Thyroid gland (tissue), 4 donors: ENCODE results near the gene RFC5. TPM values are rescaled to one million over a fixed set of nuclear protein-coding genes. Genes with fewer than 3 reads are reported as not detected.
A peak's percentile ranks its signal among the peaks of the same experiment; 100 is the strongest.

Experiments
- DNase-seq, 2 donors: peaks; one replicate each; pipeline ENCODE4 v3.0.0-alpha.2; 2019
- H3K27ac ChIP-seq, 3 donors: fragments of 200-600 bp; sonication (generic); 1 replicate in 2 of 3; 2 replicates in 1 of 3; pipeline ENCODE4 v1.5.1; 2016 to 2019; ENCODE audit warnings: mild to moderate bottlenecking in 1 of 3, moderate library complexity in 1 of 3
- H3K27me3 ChIP-seq: fragments of 200-600 bp; sonication (generic); one replicate; pipeline ENCODE4 v1.5.1; 2019
- H3K36me3 ChIP-seq, 2 donors: fragments of 200-600 bp; sonication (generic); one replicate each; pipeline ENCODE4 v1.5.1; 2016 to 2019
- H3K4me1 ChIP-seq, 2 donors: fragments of 200-600 bp; sonication (generic); one replicate each; pipeline ENCODE4 v1.5.1; 2017 to 2019
- H3K4me3 ChIP-seq, 3 donors: fragments of 200-600 bp; sonication (generic); replicated peaks in 1 of 3; 1 replicate in 2 of 3; 2 replicates in 1 of 3; pipeline ENCODE4 v1.5.1; 2016; ENCODE audit warnings: mild to moderate bottlenecking in 1 of 3
- H3K9me3 ChIP-seq: fragments of 200-600 bp; sonication (generic); one replicate; pipeline ENCODE4 v1.5.1; 2017
- CTCF ChIP-seq, 6 experiments: fragments of 200-600 bp in 3 of 6; fragments of 450-650 bp in 3 of 6; sonication (generic) in 3 of 6; IDR thresholded peaks; one replicate each; pipeline ENCODE4 v1.5.1; 2016 to 2019; ENCODE audit warnings: antibody characterized with exemption in 6 of 6, mild to moderate bottlenecking in 2 of 6, inconsistent platforms in 1 of 6, moderate library complexity in 1 of 6
- POLR2A ChIP-seq, 2 donors: fragments of 450-650 bp; IDR thresholded peaks; one replicate each; pipeline ENCODE4 v1.6.1; 2017; ENCODE audit warnings: antibody characterized with exemption in 2 of 2, mild to moderate bottlenecking in 2 of 2, moderate library complexity in 1 of 2
- WGBS, 2 donors: methylation state at CpG; one replicate each; pipeline ENCODE4 v1.1.5; 2017; 5-methylcytosine and 5-hydroxymethylcytosine counted together
- intact Hi-C: fragments of 100-400 bp; cut with DNase I; formaldehyde crosslinking; loops from one replicate; pipeline ENCODE4 v1.15.1; 2023
- total RNA-seq, 4 donors: library from RNA; depleted of rRNA; stranded (reverse); fragments of >200 nt; gene quantifications; one replicate each; pipeline ENCODE4 v1.2.3, GENCODE V29; 2016

The RFC5 gene
- total RNA-seq, 4 donors from 2014 or later: 15.4 to 18.8 (median 17.2) TPM

- intact Hi-C loops: loop anchor here (10.0 kb wide), 1 partner anchor 159 kb away; no protein-coding TSS in a partner anchor
- no peak overlapping the region for H3K27ac ChIP-seq
- H3K36me3 ChIP-seq: peaks cover 71 to 77% of the 10 kb centered on the region in 2 donors
- H3K4me3 ChIP-seq: no peak overlapping the region
- no peaks in the 10 kb centered on the region for H3K4me1 ChIP-seq
- 81 to 85% methylated on average over 5 of the region's 5 CpGs for WGBS, 2 donors
- H3K9me3 ChIP-seq: no peaks in the 10 kb centered on the region
- H3K27me3 ChIP-seq: no peaks in the 10 kb centered on the region
- DNase-seq: no peak
- no peak for TF ChIP-seq CTCF (IDR thresholded peaks at IDR 0.05)
- no peak for TF ChIP-seq POLR2A (IDR thresholded peaks at IDR 0.05)
These were observed 16.8 kb downstream of the RFC5 start for GRCh38 chr12:118033323-118033722.

GRCh38 chr12:118033902-118034301 lies 17.4 kb downstream of the RFC5 start:
- H3K36me3 ChIP-seq: peaks cover 77 to 82% of the 10 kb centered on the region in 2 donors
- no peaks in the 10 kb centered on the region for H3K4me1 ChIP-seq
- intact Hi-C loops: loop anchor here (10.0 kb wide), 1 partner anchor 159 kb away; no protein-coding TSS in a partner anchor
- no peaks in the 10 kb centered on the region for H3K9me3 ChIP-seq
- H3K27me3 ChIP-seq: no peaks in the 10 kb centered on the region
- 84 to 97% methylated on average over 5 of the region's 5 CpGs for WGBS, 2 donors
- no peak overlapping the region for H3K4me3 ChIP-seq
- DNase-seq: no peak
- H3K27ac ChIP-seq: no peak overlapping the region
- TF ChIP-seq CTCF (IDR thresholded peaks at IDR 0.05): no peak
- no peak for TF ChIP-seq POLR2A (IDR thresholded peaks at IDR 0.05)

- 87 to 91% methylated on average over 5 of the region's 5 CpGs for WGBS, 2 donors
- Histone ChIP-seq H3K4me1 (no peaks in the 10 kb centered on the region), H3K27me3 (no peaks in the 10 kb centered on the region), H3K36me3 (peaks cover 77 to 88% of the 10 kb centered on the region in 2 donors), H3K9me3 (no peaks in the 10 kb centered on the region), H3K27ac (no peak overlapping the region), H3K4me3 (no peak overlapping the region)
- DNase-seq: peak in 1 of 2 donors; percentile 24
- peak in 2 of 6 experiments; percentile 22 to 32 for TF ChIP-seq CTCF (IDR thresholded peaks at IDR 0.05)
- TF ChIP-seq POLR2A (IDR thresholded peaks at IDR 0.05): no peak
- intact Hi-C loops: loop anchor here (10.0 kb wide), 1 partner anchor 160 kb away; no protein-coding TSS in a partner anchor
These were observed 18.1 kb downstream of the RFC5 start for GRCh38 chr12:118034429-118035189.

- intact Hi-C loops: loop anchor here (10.0 kb wide), 1 partner anchor 161 kb away; no protein-coding TSS in a partner anchor
- TF ChIP-seq POLR2A (IDR thresholded peaks at IDR 0.05): no peak
- TF ChIP-seq CTCF (IDR thresholded peaks at IDR 0.05): no peak
- 78 to 83% methylated on average over 9 of the region's 9 CpGs for WGBS, 2 donors
- no peak for DNase-seq
- Histone ChIP-seq H3K27me3 (no peaks in the 10 kb centered on the region), H3K9me3 (no peaks in the 10 kb centered on the region), H3K4me3 (no peak overlapping the region), H3K27ac (no peak overlapping the region), H3K36me3 (peaks cover 85 to 95% of the 10 kb centered on the region in 2 donors), H3K4me1 (no peaks in the 10 kb centered on the region)
These were observed 18.9 kb downstream of the RFC5 start for GRCh38 chr12:118035190-118036041.
